Astrocyte of the spinal cord (primary cell): ENCODE results near the gene IL20RA.

Source experiments
- DNase-seq: peaks from one replicate; pipeline ENCODE4 v3.0.0; 2011; ENCODE audit warnings: low read depth, low spot score
- H3K4me3 ChIP-seq: 2 replicates; pipeline ENCODE4 v1.5.1; 2011; ENCODE audit warnings: low read depth, mild to moderate bottlenecking, low read length, moderate library complexity
- in situ Hi-C: cut with HindIII; loops from 2 replicates; pipeline ENCODE4 v1.10.0; 2017; ENCODE audit warnings: low sequenced_read_pairs
- TF ChIP-seq, protein P1 (sequence below): IDR thresholded peaks from 2 replicates; pipeline ENCODE4 v1.5.1; 2012; ENCODE audit warnings: low read depth, mild to moderate bottlenecking, low read length, inconsistent platforms

IL20RA gene

DNA sequence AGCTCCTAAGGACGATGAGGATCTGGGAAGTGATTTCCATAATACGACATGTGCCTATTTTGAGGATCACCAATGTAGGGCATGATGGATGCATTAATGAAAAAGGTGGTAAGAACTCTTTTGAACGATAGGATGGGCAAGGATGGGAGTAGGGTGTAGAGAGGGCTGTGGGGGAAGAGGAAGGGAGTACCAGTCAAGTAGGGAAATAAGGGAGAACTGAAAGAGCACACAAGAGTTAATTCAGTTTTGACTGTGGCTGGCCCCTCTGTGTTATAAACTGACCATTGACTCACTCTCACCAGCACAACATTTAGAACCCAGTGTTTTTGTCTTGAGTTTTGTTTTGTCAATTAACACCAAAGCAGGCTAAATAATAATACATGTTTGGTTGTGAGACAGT lies 89.6 kb downstream of the IL20RA start:
- TF ChIP-seq, protein P1, sequence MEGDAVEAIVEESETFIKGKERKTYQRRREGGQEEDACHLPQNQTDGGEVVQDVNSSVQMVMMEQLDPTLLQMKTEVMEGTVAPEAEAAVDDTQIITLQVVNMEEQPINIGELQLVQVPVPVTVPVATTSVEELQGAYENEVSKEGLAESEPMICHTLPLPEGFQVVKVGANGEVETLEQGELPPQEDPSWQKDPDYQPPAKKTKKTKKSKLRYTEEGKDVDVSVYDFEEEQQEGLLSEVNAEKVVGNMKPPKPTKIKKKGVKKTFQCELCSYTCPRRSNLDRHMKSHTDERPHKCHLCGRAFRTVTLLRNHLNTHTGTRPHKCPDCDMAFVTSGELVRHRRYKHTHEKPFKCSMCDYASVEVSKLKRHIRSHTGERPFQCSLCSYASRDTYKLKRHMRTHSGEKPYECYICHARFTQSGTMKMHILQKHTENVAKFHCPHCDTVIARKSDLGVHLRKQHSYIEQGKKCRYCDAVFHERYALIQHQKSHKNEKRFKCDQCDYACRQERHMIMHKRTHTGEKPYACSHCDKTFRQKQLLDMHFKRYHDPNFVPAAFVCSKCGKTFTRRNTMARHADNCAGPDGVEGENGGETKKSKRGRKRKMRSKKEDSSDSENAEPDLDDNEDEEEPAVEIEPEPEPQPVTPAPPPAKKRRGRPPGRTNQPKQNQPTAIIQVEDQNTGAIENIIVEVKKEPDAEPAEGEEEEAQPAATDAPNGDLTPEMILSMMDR: no peak
- no peak for DNase-seq
- H3K4me3 ChIP-seq: no peak overlapping the region
- in situ Hi-C loops: no loop called here

DNA sequence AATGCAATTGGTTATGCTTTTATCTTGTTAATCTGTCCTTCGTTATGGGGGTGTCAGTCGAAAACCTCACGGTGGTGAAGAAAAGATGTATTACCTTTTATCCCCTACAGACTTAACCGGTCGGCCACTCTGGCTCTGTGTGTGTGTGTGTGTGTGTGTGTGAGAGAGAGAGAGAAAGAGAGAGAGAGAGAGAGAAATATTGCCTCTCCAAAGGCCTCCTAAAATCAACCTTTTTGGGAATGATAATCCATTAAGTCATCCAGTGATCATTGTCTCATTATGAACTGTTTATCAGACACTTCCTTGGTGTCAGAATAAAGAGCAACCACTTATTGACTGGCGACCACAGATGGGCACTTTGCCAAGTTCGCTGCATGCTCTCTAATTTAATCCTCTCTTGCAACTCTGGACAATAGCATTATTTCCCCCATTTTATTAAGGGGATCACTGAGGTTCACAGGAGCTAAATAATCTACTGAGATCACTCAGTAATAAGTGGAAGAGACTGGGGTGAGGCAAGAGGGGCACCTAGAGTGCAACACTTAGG lies 92.0 kb downstream of the IL20RA start:
- in situ Hi-C loops: no loop called here
- H3K4me3 ChIP-seq: no peak overlapping the region
- TF ChIP-seq, protein P1: no peak
- DNase-seq: no peak

DNA sequence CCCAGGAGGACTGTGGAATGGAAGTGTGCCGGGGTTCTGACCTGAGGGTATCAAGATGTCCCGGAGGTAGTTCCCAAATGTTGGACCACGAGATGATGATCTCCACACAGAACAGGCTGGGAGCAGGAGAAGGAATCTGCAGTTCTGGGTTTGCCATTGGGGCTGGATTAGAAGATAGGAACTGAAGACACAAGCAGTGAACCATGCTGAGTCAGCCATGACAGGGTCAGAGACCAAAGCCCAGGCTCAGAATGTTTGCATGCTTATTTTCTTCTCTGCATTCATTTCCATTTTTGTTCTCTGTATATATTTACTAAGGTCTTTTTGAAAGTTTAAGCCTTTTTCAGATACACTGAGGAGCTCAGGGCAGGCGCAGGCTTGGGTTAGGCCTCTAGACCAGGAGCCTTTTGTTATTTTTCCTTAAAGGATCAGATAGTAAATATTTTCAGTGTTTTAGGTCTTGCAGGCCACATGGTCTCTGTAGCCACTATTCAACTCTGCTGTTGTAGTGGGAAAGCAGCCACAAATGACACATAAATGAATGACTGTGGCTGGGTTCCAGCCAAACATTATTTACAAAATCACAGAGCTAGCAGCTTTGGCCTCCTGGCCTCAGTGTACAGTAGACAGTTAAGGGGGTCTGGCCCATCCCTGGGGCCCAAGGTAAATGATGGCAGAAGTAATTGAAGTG lies 94.2 kb downstream of the IL20RA start:
- in situ Hi-C loops: no loop called here
- no peak overlapping the region for H3K4me3 ChIP-seq
- TF ChIP-seq, protein P1: no peak
- DNase-seq: no peak
